ENCODE data around the gene MIA2. TPM values are rescaled to one million over a fixed set of nuclear protein-coding genes. Genes with fewer than 3 reads are reported as not detected.

MIA2 gene
- total RNA-seq, 2 donors from 2014 or later: 16.8 to 26.5 TPM

- Mint-ChIP-seq H3K9me3 (peaks cover 28% of the 10 kb centered on the region), H3K27me3 (ENCODE audit: insufficient read depth) (no peaks in the 10 kb centered on the region), H3K4me1 (no peaks in the 10 kb centered on the region), H3K36me3 (ENCODE audit: low read depth) (peaks cover 40% of the 10 kb centered on the region), H3K4me3 (no peak overlapping the region), H3K27ac (no peak overlapping the region)
- H3K4me3 ChIP-seq (ENCODE audit: low read length): no peak overlapping the region
- WGBS, 2 experiments (ENCODE audit: insufficient coverage in 1 of 2, insufficient read length in 1 of 2): 96 to 98% methylated on average over 5 of the region's 5 CpGs
- H3K4me1 ChIP-seq (ENCODE audit: control insufficient read depth, insufficient read depth, low read length): no peaks in the 10 kb centered on the region
- H3K9me3 ChIP-seq (ENCODE audit: control insufficient read depth, low read length): peaks cover 37% of the 10 kb centered on the region
- TF ChIP-seq CTCF (conservative IDR thresholded peaks at IDR 0.05): no peak
- H3K9ac ChIP-seq (ENCODE audit: extremely low read depth, low read length, poor library complexity, severe bottlenecking): no peak overlapping the region
- DNase-seq: no peak
- H3K27me3 ChIP-seq (ENCODE audit: control insufficient read depth, insufficient read depth, low read length, poor library complexity, severe bottlenecking): no peaks in the 10 kb centered on the region
- H3K27ac ChIP-seq (ENCODE audit: low read depth, low read length): no peak overlapping the region
- peaks cover 10% of the 10 kb centered on the region for H3K36me3 ChIP-seq (ENCODE audit: control insufficient read depth, insufficient read depth, low read length)
Measured at GRCh38 chr14:39275395-39275794, 41.7 kb downstream of the MIA2 start.

- H3K9me3 Mint-ChIP-seq: peaks cover 30% of the 10 kb centered on the region
- H3K27ac Mint-ChIP-seq: no peak overlapping the region
- Histone ChIP-seq H3K36me3 (ENCODE audit: control insufficient read depth, insufficient read depth, low read length) (peaks cover 10% of the 10 kb centered on the region), H3K9me3 (ENCODE audit: control insufficient read depth, low read length) (peaks cover 30% of the 10 kb centered on the region), H3K9ac (ENCODE audit: extremely low read depth, low read length, poor library complexity, severe bottlenecking) (no peak overlapping the region), H3K4me3 (ENCODE audit: low read length) (no peak overlapping the region), H3K27me3 (ENCODE audit: control insufficient read depth, insufficient read depth, low read length, poor library complexity, severe bottlenecking) (no peaks in the 10 kb centered on the region), H3K27ac (ENCODE audit: low read depth, low read length) (no peak overlapping the region), H3K4me1 (ENCODE audit: control insufficient read depth, insufficient read depth, low read length) (no peaks in the 10 kb centered on the region)
- H3K27me3 Mint-ChIP-seq (ENCODE audit: insufficient read depth): no peaks in the 10 kb centered on the region
- TF ChIP-seq CTCF (conservative IDR thresholded peaks at IDR 0.05): no peak
- peaks cover 39% of the 10 kb centered on the region for H3K36me3 Mint-ChIP-seq (ENCODE audit: low read depth)
- 100% methylated on average over 1 of the region's 1 CpG for WGBS, 2 experiments (ENCODE audit: insufficient coverage in 1 of 2, insufficient read length in 1 of 2)
- no peaks in the 10 kb centered on the region for H3K4me1 Mint-ChIP-seq
- no peak for DNase-seq
- H3K4me3 Mint-ChIP-seq: no peak overlapping the region
Measured at GRCh38 chr14:39276005-39276404, 42.3 kb downstream of the MIA2 start.

GRCh38 chr14:39276579-39277114 is 42.9 kb downstream of the MIA2 start:
- no peak overlapping the region for H3K27ac Mint-ChIP-seq
- H3K9ac ChIP-seq (ENCODE audit: extremely low read depth, low read length, poor library complexity, severe bottlenecking): no peak overlapping the region
- peaks cover 16% of the 10 kb centered on the region for H3K36me3 ChIP-seq (ENCODE audit: control insufficient read depth, insufficient read depth, low read length)

More at GRCh38 chr14:39276579-39277114, 42.9 kb downstream of the MIA2 start:
- Mint-ChIP-seq H3K4me3 (no peak overlapping the region), H3K36me3 (ENCODE audit: low read depth) (peaks cover 41% of the 10 kb centered on the region), H3K27me3 (ENCODE audit: insufficient read depth) (no peaks in the 10 kb centered on the region), H3K4me1 (no peaks in the 10 kb centered on the region), H3K9me3 (peaks cover 25% of the 10 kb centered on the region)
- 80% methylated on average over 2 of the region's 2 CpGs; no CpG with 5 or more reads in 1 of the 2 experiments for WGBS, 2 experiments (ENCODE audit: insufficient coverage in 1 of 2, insufficient read length in 1 of 2)
- H3K27me3 ChIP-seq (ENCODE audit: control insufficient read depth, insufficient read depth, low read length, poor library complexity, severe bottlenecking): no peaks in the 10 kb centered on the region
- no peak for TF ChIP-seq CTCF (conservative IDR thresholded peaks at IDR 0.05)
- H3K27ac ChIP-seq (ENCODE audit: low read depth, low read length): no peak overlapping the region
- no peak for DNase-seq
- H3K9me3 ChIP-seq (ENCODE audit: control insufficient read depth, low read length): peaks cover 24% of the 10 kb centered on the region
- H3K4me1 ChIP-seq (ENCODE audit: control insufficient read depth, insufficient read depth, low read length): no peaks in the 10 kb centered on the region
- no peak overlapping the region for H3K4me3 ChIP-seq (ENCODE audit: low read length)
